HepG2 (cell line): ENCODE results near the gene PTS. TPM values are rescaled to one million over a fixed set of nuclear protein-coding genes. Genes with fewer than 3 reads are reported as not detected.

Source experiments
- ATF2 ChIP-seq: sonication (generic); formaldehyde crosslinking; IDR thresholded peaks from 2 replicates; pipeline ENCODE4 v1.4.0; 2020; ENCODE audit warnings: missing genetic modification reagents
- CEBPB ChIP-seq: IDR thresholded peaks from 2 replicates; pipeline ENCODE4 v1.6.1; 2011; ENCODE audit warnings: low read depth, low read length, improper control_type of control experiment, borderline replicate concordance
- FOXO4 ChIP-seq: sonication (generic); formaldehyde crosslinking; conservative IDR thresholded peaks from 2 replicates; pipeline ENCODE4 v1.8.1; 2023; ENCODE audit warnings: missing genetic modification reagents
- JUN ChIP-seq: sonication (generic); formaldehyde crosslinking; IDR thresholded peaks from 2 replicates; pipeline ENCODE4 v1.4.0; 2020; ENCODE audit warnings: mild to moderate bottlenecking, missing genetic modification reagents
- KDM5A ChIP-seq: fragments of 200-600 bp; sonication (generic); IDR thresholded peaks from 2 replicates; pipeline ENCODE4 v1.7.0; 2018; ENCODE audit warnings: antibody characterized with exemption, mild to moderate bottlenecking, low read length, borderline replicate concordance
- MAFF ChIP-seq: IDR thresholded peaks from 2 replicates; pipeline ENCODE4 v1.6.1; 2011; ENCODE audit warnings: low read depth, low read length, improper control_type of control experiment
- MED1 ChIP-seq: sonication (generic); formaldehyde crosslinking; IDR thresholded peaks from 2 replicates; pipeline ENCODE4 v1.4.0; 2020; ENCODE audit warnings: missing genetic modification reagents
- NCOR1 ChIP-seq: fragments of 200-600 bp; sonication (generic); IDR thresholded peaks from 2 replicates; pipeline ENCODE4 v1.7.0; 2017; ENCODE audit warnings: antibody characterized with exemption, low read length, borderline replicate concordance
- PHF5A ChIP-seq: IDR thresholded peaks from one replicate; pipeline ENCODE4 v1.6.1; 2018; ENCODE audit warnings: low read depth, missing genetic modification reagents; ENCODE audit not compliant: unreplicated experiment
- POLR2G ChIP-seq: fragments of 200-400 bp; formaldehyde crosslinking; IDR thresholded peaks from 2 replicates; pipeline ENCODE4 v1.6.1; 2018; ENCODE audit warnings: mild to moderate bottlenecking, low read depth, low read length, moderate library complexity
- SMAD1 ChIP-seq: sonication (generic); formaldehyde crosslinking; IDR thresholded peaks from 2 replicates; pipeline ENCODE4 v1.4.0; 2020; ENCODE audit warnings: missing genetic modification reagents, low read depth, mild to moderate bottlenecking, borderline replicate concordance
- SMARCE1 ChIP-seq: fragments of 450-650 bp; IDR thresholded peaks from 2 replicates; pipeline ENCODE4 v1.6.1; 2017; ENCODE audit warnings: borderline replicate concordance
- TRIM22 ChIP-seq: fragments of 450-650 bp; IDR thresholded peaks from 2 replicates; pipeline ENCODE4 v1.6.1; 2017
- UBTF ChIP-seq: sonication (generic); formaldehyde crosslinking; IDR thresholded peaks from 2 replicates; pipeline ENCODE4 v1.4.0; 2020; ENCODE audit warnings: mild to moderate bottlenecking, missing genetic modification reagents
- ZFYVE20 ChIP-seq: sonication (generic); formaldehyde crosslinking; IDR thresholded peaks from 2 replicates; pipeline ENCODE4 v1.8.0; 2023; ENCODE audit warnings: low read depth, mild to moderate bottlenecking, moderate library complexity, missing genetic modification reagents, borderline replicate concordance
- ZNF138 ChIP-seq: sonication (generic); formaldehyde crosslinking; IDR thresholded peaks from 2 replicates; pipeline ENCODE4 v1.5.0; 2020; ENCODE audit warnings: mild to moderate bottlenecking, low read depth, missing genetic modification reagents
- ZNF609 ChIP-seq: sonication (generic); formaldehyde crosslinking; IDR thresholded peaks from 2 replicates; pipeline ENCODE4 v1.4.0; 2020; ENCODE audit warnings: mild to moderate bottlenecking, missing genetic modification reagents, borderline replicate concordance
- polyA plus RNA-seq, 8 experiments: library from polyadenylated mRNA; depleted of rRNA in 3 of 8; stranded (reverse) in 7 of 8; unstranded in 1 of 8; fragments of >200 nt; fragmentation: Illumina TruSeq in 4 of 8; extraction: Trizol in 4 of 8; gene quantifications; 2 replicates each; pipeline versions ENCODE4 v1.2.1 to v1.2.3, GENCODE V29; 2011 to 2016; ENCODE audit warnings: low read depth in 4 of 8, missing spikeins in 1 of 8, mixed read lengths in 1 of 8; ENCODE audit not compliant: insufficient read depth in 1 of 8
- total RNA-seq, 5 experiments: library from RNA; depleted of rRNA; stranded (reverse); fragments of >200 nt; fragmentation: Illumina TruSeq; extraction: Trizol; gene quantifications; 2 replicates each; pipeline ENCODE4 v1.2.3, GENCODE V29; 2016; ENCODE audit warnings: low read depth in 1 of 5

PTS gene
- total and polyA plus RNA-seq, 2 of the 13 experiments (the other 11 are each of a cell fraction or from before 2014, with no cell fraction given) = 33.6 to 49.3 TPM

- TF ChIP-seq TRIM22 (no peak), NCOR1 (no peak; the same call in 1 of the 2 replicates), FOXO4 (CRISPR knock-in tag) (0 out of 2 replicates have a peak, but pooled peaks have one; percentile 71), JUN (CRISPR knock-in tag) (no peak), MAFF (no peak), ZNF609 (CRISPR knock-in tag) (peak; percentile 25; the same call in 1 of the 2 replicates), SMARCE1 (no peak), KDM5A (peak; percentile 75; the same call in 1 of the 2 replicates), ATF2 (CRISPR knock-in tag) (no peak), SMAD1 (CRISPR knock-in tag) (peak; percentile 62; the same call in 1 of the 2 replicates), UBTF (CRISPR knock-in tag) (no peak), CEBPB (no peak), ZFYVE20 (CRISPR knock-in tag) (no peak), MED1 (CRISPR knock-in tag) (peak; percentile 48), ZNF138 (CRISPR knock-in tag) (no peak), PHF5A (CRISPR knock-in tag) (peak; percentile 72), POLR2G (peak; percentile 98)
These were observed at the start of gene PTS (continued) for GRCh38 chr11:112226062-112226830.
